Caco-2 (cell line): Measurements from ENCODE around the gene CACNB2. TPM values are rescaled to one million over a fixed set of nuclear protein-coding genes. Genes with fewer than 3 reads are reported as not detected.

Experiments
- BruUV-seq: library from RNA; stranded (reverse); fragments of 400-500 nt; replicated peaks from 2 replicates; lab custom pipeline; 2021; lab: Mats Ljungman, UMichigan
- CTCF ChIA-PET: fragments of 300-600 bp; sonication (Branson Sonifier 250); formaldehyde crosslinking; loops from one replicate; lab custom pipeline; 2022; ENCODE audit warnings: antibody characterized with exemption; lab: Charles Lee
- POLR2A ChIA-PET: fragments of 300-600 bp; sonication (Branson Sonifier 250); formaldehyde crosslinking; loops from one replicate; lab custom pipeline; 2022; ENCODE audit warnings: antibody characterized with exemption; lab: Charles Lee
- DNase-seq, 2 experiments: peaks; one replicate each; pipeline versions ENCODE4 v3.0.0 to v3.0.0-alpha.2; 2020 to 2022
- H3K27me3 ChIP-seq: replicated peaks from 2 replicates; pipeline ENCODE4 v1.6.0; 2011; ENCODE audit warnings: low read length; ENCODE audit not compliant: control insufficient read depth, insufficient read depth
- H3K36me3 ChIP-seq: 2 replicates; pipeline ENCODE4 v1.5.1; 2011; ENCODE audit warnings: low read length; ENCODE audit not compliant: control insufficient read depth, insufficient read depth
- H3K4me1 ChIP-seq: fragments of 250-450 bp; sonication (Bioruptor Pico); 2 replicates; pipeline ENCODE4 v1.5.1; 2020; ENCODE audit warnings: mild to moderate bottlenecking
- H3K4me3 ChIP-seq: 2 replicates; pipeline ENCODE4 v1.5.1; 2011; ENCODE audit warnings: low read depth, mild to moderate bottlenecking, control low read depth, low read length
- H3K9me3 ChIP-seq: fragments of 250-450 bp; sonication (Bioruptor Pico); 2 replicates; pipeline ENCODE4 v1.5.1; 2020; ENCODE audit warnings: mild to moderate bottlenecking, moderate library complexity
- H3K27ac Mint-ChIP-seq: one replicate; pipeline ENCODE4 v1.8.0; 2022; ENCODE audit warnings: mixed read lengths; ENCODE audit not compliant: unreplicated experiment
- H3K27me3 Mint-ChIP-seq: one replicate; pipeline ENCODE4 v1.8.0; 2022; ENCODE audit warnings: mixed read lengths; ENCODE audit not compliant: insufficient read depth, unreplicated experiment
- H3K36me3 Mint-ChIP-seq: one replicate; pipeline ENCODE4 v1.8.0; 2022; ENCODE audit warnings: mild to moderate bottlenecking, mixed read lengths; ENCODE audit not compliant: insufficient read depth, unreplicated experiment
- H3K4me1 Mint-ChIP-seq: one replicate; pipeline ENCODE4 v1.8.0; 2022; ENCODE audit warnings: low read depth, mixed read lengths; ENCODE audit not compliant: unreplicated experiment
- H3K4me3 Mint-ChIP-seq: one replicate; pipeline ENCODE4 v1.8.0; 2022; ENCODE audit warnings: mild to moderate bottlenecking, moderate library complexity, mixed read lengths; ENCODE audit not compliant: unreplicated experiment
- H3K9me3 Mint-ChIP-seq: one replicate; pipeline ENCODE4 v1.8.0; 2022; ENCODE audit warnings: mixed read lengths; ENCODE audit not compliant: unreplicated experiment
- CTCF ChIP-seq, 2 experiments: fragments of 200-600 bp in 1 of 2; IDR thresholded peaks; 1 replicate in 1 of 2; 2 replicates in 1 of 2; pipeline versions ENCODE4 v1.5.1 to v1.8.0; 2011 to 2022; ENCODE audit warnings: antibody characterized with exemption in 1 of 2, control low read depth in 1 of 2, inconsistent platforms in 1 of 2, low read depth in 1 of 2, low read length in 1 of 2, mild to moderate bottlenecking in 1 of 2, moderate library complexity in 1 of 2; ENCODE audit not compliant: insufficient read depth in 1 of 2, severe bottlenecking in 1 of 2, unreplicated experiment in 1 of 2
- intact Hi-C: fragments of 100-400 bp; cut with micrococcal nuclease; formaldehyde crosslinking; loops from one replicate; pipeline ENCODE4 v1.10.0; 2022; ENCODE audit not compliant: unreplicated experiment
- total RNA-seq: library from RNA; stranded (reverse); gene quantifications from 2 replicates; pipeline ENCODE4 v1.2.3, GENCODE V29; 2022

The CACNB2 gene
- total RNA-seq, 1 experiment from 2014 or later = 0.98 TPM

GRCh38 chr10:18501629-18502028 lies 361.4 kb downstream of the CACNB2 start:
- DNase-seq = no peak
- TF ChIP-seq CTCF (IDR thresholded peaks at IDR 0.05; ENCODE audit: insufficient read depth in 1 of 2, low read depth in 1 of 2, low read length in 1 of 2, severe bottlenecking in 1 of 2, unreplicated experiment in 1 of 2) = no peak
- Mint-ChIP-seq H3K36me3 (no peaks in the 10 kb centered on the region), H3K4me1 (no peaks in the 10 kb centered on the region), H3K4me3 (no peak overlapping the region), H3K9me3 (no peaks in the 10 kb centered on the region), H3K27ac (no peak overlapping the region), H3K27me3 (no peaks in the 10 kb centered on the region)
- ChIA-PET CTCF (no interaction called here), POLR2A (no interaction called here)
- no TSS peak for BruUV-seq
- Histone ChIP-seq H3K4me1 (no peaks in the 10 kb centered on the region), H3K9me3 (no peaks in the 10 kb centered on the region), H3K27me3 (no peaks in the 10 kb centered on the region), H3K4me3 (no peak overlapping the region), H3K36me3 (no peaks in the 10 kb centered on the region)
- intact Hi-C loops = no loop called here

- TF ChIP-seq CTCF (IDR thresholded peaks at IDR 0.05; ENCODE audit: insufficient read depth in 1 of 2, low read depth in 1 of 2, low read length in 1 of 2, severe bottlenecking in 1 of 2, unreplicated experiment in 1 of 2) = no peak
- no peaks in the 10 kb centered on the region for H3K4me1 Mint-ChIP-seq
- no peak overlapping the region for H3K4me3 Mint-ChIP-seq
- H3K36me3 Mint-ChIP-seq = no peaks in the 10 kb centered on the region
- H3K27ac Mint-ChIP-seq = no peak overlapping the region
- ChIA-PET POLR2A (no interaction called here), CTCF (no interaction called here)
- no peak for DNase-seq
- Histone ChIP-seq H3K4me3 (no peak overlapping the region), H3K27me3 (no peaks in the 10 kb centered on the region), H3K9me3 (no peaks in the 10 kb centered on the region), H3K4me1 (no peaks in the 10 kb centered on the region), H3K36me3 (no peaks in the 10 kb centered on the region)
- intact Hi-C loops = no loop called here
- no peaks in the 10 kb centered on the region for H3K27me3 Mint-ChIP-seq
- no peaks in the 10 kb centered on the region for H3K9me3 Mint-ChIP-seq
- BruUV-seq = no TSS peak
Measured at GRCh38 chr10:18504161-18504560, 363.9 kb downstream of the CACNB2 start.

- ChIA-PET CTCF (no interaction called here), POLR2A (no interaction called here)
- Histone ChIP-seq H3K4me3 (no peak overlapping the region), H3K27me3 (no peaks in the 10 kb centered on the region), H3K9me3 (no peaks in the 10 kb centered on the region), H3K36me3 (no peaks in the 10 kb centered on the region), H3K4me1 (no peaks in the 10 kb centered on the region)
- TF ChIP-seq CTCF (IDR thresholded peaks at IDR 0.05; ENCODE audit: insufficient read depth in 1 of 2, low read depth in 1 of 2, low read length in 1 of 2, severe bottlenecking in 1 of 2, unreplicated experiment in 1 of 2) = no peak
- DNase-seq = no peak
- Mint-ChIP-seq H3K9me3 (no peaks in the 10 kb centered on the region), H3K4me3 (no peak overlapping the region), H3K4me1 (no peaks in the 10 kb centered on the region), H3K27me3 (no peaks in the 10 kb centered on the region), H3K36me3 (no peaks in the 10 kb centered on the region), H3K27ac (no peak overlapping the region)
- intact Hi-C loops = no loop called here
- BruUV-seq = no TSS peak
Measured at GRCh38 chr10:18505456-18506118, 365.4 kb downstream of the CACNB2 start.
